ENCODE data around the gene LCOR.

GRCh38 chr10:96991313-96991841 is 159.3 kb downstream of the LCOR start:
- no peak for TF ChIP-seq POLR2A (IDR thresholded peaks at IDR 0.05)
- TF ChIP-seq POLR2AphosphoS5 (IDR thresholded peaks at IDR 0.05) = no peak
- TF ChIP-seq, protein P1, sequence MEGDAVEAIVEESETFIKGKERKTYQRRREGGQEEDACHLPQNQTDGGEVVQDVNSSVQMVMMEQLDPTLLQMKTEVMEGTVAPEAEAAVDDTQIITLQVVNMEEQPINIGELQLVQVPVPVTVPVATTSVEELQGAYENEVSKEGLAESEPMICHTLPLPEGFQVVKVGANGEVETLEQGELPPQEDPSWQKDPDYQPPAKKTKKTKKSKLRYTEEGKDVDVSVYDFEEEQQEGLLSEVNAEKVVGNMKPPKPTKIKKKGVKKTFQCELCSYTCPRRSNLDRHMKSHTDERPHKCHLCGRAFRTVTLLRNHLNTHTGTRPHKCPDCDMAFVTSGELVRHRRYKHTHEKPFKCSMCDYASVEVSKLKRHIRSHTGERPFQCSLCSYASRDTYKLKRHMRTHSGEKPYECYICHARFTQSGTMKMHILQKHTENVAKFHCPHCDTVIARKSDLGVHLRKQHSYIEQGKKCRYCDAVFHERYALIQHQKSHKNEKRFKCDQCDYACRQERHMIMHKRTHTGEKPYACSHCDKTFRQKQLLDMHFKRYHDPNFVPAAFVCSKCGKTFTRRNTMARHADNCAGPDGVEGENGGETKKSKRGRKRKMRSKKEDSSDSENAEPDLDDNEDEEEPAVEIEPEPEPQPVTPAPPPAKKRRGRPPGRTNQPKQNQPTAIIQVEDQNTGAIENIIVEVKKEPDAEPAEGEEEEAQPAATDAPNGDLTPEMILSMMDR (IDR thresholded peaks at IDR 0.05) = no peak
